ENCODE data around the gene P2RY13. TPM values are rescaled to one million over a fixed set of nuclear protein-coding genes. Genes with fewer than 3 reads are reported as not detected.

P2RY13 gene
- total RNA-seq: 1 to 10 TPM in 2 of 3 donors, under 1 TPM in 1; 0.29 to 1.9 (median 1.5) TPM
- long read RNA-seq, donor 1: 0 reads
- long read RNA-seq, donor 2: 0 reads

DNA sequence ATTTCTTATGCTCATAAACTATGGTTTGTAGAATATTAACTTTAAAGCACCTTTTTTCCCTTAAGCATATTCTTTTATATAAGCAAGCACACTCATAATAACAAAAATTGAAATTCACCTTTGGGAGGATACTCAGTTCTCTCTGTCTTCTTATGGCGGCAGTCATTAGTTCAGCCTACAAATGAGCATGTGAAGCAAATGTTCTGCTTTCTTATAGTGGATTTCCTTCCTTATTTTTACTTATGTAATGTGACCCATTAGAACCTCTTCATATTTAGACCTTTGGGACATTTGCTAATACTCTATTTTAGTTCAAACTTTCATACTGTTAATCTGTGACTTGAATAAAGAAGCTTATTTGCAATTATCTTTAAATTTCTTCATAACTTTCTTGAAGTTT lies at the start of gene P2RY13:
TSS of gene P2RY13 (minus strand) at position 187 of the 400 bp plus-strand sequence. CDS start at position 166, 21 bp downstream.
- H3K4me1 ChIP-seq (ENCODE audit: low read depth): no peaks in the 10 kb centered on the region
- DNase-seq: no peak
- no peak within 1 kb of the TSS for H3K4me3 ChIP-seq
- no peaks in the 10 kb centered on the region for H3K36me3 ChIP-seq (ENCODE audit: low read depth)
- H3K9me3 ChIP-seq: no peaks in the 10 kb centered on the region
- no peak for ATAC-seq
- intact Hi-C loops (cut with DNase I, micrococcal nuclease): no loop called here
- no peak for TF ChIP-seq CTCF (IDR thresholded peaks at IDR 0.05)

DNA sequence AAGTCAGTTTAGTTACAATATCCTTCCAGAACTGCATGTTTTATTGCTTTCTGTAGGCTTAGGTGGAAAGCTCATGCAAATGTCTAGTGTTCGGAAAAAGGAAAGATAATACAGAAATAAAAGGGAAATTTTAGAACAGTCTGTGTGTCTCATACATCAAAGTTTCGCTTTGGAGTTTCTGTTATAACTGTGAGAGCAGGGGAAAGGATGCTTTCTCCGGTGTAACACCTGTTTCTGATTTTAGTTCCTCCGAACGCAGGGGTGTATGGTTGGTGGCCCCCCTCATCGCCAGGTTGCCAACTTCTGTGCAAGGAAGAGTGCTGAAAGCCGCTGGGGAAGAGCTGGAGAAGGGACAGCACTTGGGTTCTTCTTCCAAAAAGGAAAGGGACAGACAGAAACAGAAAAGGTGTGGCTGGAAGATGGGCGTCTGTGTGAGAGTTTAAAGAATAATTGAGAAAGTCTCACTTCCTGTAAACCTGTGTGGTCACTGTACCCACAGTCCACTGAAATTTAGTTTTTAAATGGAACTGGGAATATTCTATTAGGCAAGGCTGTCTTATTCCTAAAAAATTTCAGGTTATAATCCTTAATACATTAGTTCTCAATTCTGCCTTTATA lies 48.5 kb upstream of the P2RY13 start:
- Histone ChIP-seq H3K9me3 (no peaks in the 10 kb centered on the region), H3K4me1 (ENCODE audit: low read depth) (peaks cover under 1% of the 10 kb centered on the region), H3K4me3 (no peak overlapping the region), H3K36me3 (ENCODE audit: low read depth) (no peaks in the 10 kb centered on the region)
- ATAC-seq (no peak), DNase-seq (no peak)
- intact Hi-C loops (cut with DNase I, micrococcal nuclease): no loop called here
- no peak for TF ChIP-seq CTCF (IDR thresholded peaks at IDR 0.05)

GRCh38 chr3:151372063-151372820 lies 42.9 kb upstream of the P2RY13 start:
- Histone ChIP-seq H3K36me3 (ENCODE audit: low read depth) (no peaks in the 10 kb centered on the region), H3K4me1 (ENCODE audit: low read depth) (no peaks in the 10 kb centered on the region), H3K9me3 (no peaks in the 10 kb centered on the region), H3K4me3 (no peak overlapping the region)
- intact Hi-C loops (cut with DNase I, micrococcal nuclease): no loop called here
- no peak for TF ChIP-seq CTCF (IDR thresholded peaks at IDR 0.05)
- DNase-seq (no peak), ATAC-seq (no peak)

- intact Hi-C loops (cut with DNase I, micrococcal nuclease): no loop called here
- no peak overlapping the region for H3K4me3 ChIP-seq
- H3K36me3 ChIP-seq (ENCODE audit: low read depth): no peaks in the 10 kb centered on the region
- no peak for TF ChIP-seq CTCF (IDR thresholded peaks at IDR 0.05)
- H3K4me1 ChIP-seq (ENCODE audit: low read depth): no peaks in the 10 kb centered on the region
- no peak for DNase-seq
- no peaks in the 10 kb centered on the region for H3K9me3 ChIP-seq
- ATAC-seq: no peak
Measured at GRCh38 chr3:151371526-151371925, 42.2 kb upstream of the P2RY13 start.

DNA sequence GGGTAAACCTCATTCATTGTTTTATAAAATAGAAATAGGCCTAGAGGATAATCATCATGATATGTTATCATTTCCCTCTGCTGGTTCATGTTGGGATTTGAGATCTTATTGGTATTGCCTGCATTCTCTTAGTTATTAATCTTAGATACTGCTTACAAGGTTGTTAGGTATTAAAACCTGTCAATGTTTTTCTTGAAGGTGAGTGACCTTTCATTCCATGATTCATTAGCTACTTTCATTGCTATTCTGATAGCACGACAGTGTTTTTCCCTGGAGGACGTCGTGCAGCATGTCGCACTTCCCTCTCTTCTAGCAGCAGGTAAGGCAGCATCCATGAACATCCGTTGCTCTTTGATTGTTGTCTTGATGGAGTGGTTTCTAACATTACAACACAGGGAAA lies 38.1 kb upstream of the P2RY13 start:
- no peaks in the 10 kb centered on the region for H3K9me3 ChIP-seq
- DNase-seq (no peak), ATAC-seq (no peak)
- H3K36me3 ChIP-seq (ENCODE audit: low read depth): no peaks in the 10 kb centered on the region
- H3K4me3 ChIP-seq: no peak overlapping the region
- no peak for TF ChIP-seq CTCF (IDR thresholded peaks at IDR 0.05)
- no peaks in the 10 kb centered on the region for H3K4me1 ChIP-seq (ENCODE audit: low read depth)
- intact Hi-C loops (cut with DNase I, micrococcal nuclease): no loop called here

All from mucosa of descending colon (tissue), 3 donors.